DND-41 (cell line): ENCODE data around the gene NMNAT2.

Experiments
- ATAC-seq: fragments of 200-7000 bp; cut with Tn5 transposase; 3 replicates; pipeline ENCODE4 v1.9.1; 2021; ENCODE audit warnings: low read depth; ENCODE audit not compliant: insufficient read depth
- DNase-seq: peaks from one replicate; pipeline ENCODE4 v3.0.0-alpha.2; 2020
- H2AFZ ChIP-seq: 2 replicates; pipeline ENCODE4 v1.6.0; 2012; ENCODE audit warnings: low read depth, low read length
- H3K27ac ChIP-seq: 2 replicates; pipeline ENCODE4 v1.5.1; 2012; ENCODE audit warnings: low read length, inconsistent platforms
- H3K27me3 ChIP-seq: fragments of 200-600 bp; sonication (generic); 2 replicates; pipeline ENCODE4 v1.6.0; 2012; ENCODE audit warnings: low read length, mild to moderate bottlenecking, inconsistent platforms; ENCODE audit not compliant: insufficient read depth, poor library complexity
- H3K36me3 ChIP-seq: 2 replicates; pipeline ENCODE4 v1.5.1; 2012; ENCODE audit warnings: low read length, inconsistent platforms; ENCODE audit not compliant: insufficient read depth
- H3K4me1 ChIP-seq: 2 replicates; pipeline ENCODE4 v1.5.1; 2012; ENCODE audit warnings: mild to moderate bottlenecking, low read length; ENCODE audit not compliant: insufficient read depth
- H3K4me2 ChIP-seq: 2 replicates; pipeline ENCODE4 v1.6.0; 2012; ENCODE audit warnings: mild to moderate bottlenecking, moderate library complexity, low read length, inconsistent platforms; ENCODE audit not compliant: insufficient read depth
- H3K4me3 ChIP-seq, 2 experiments: fragments of 200-600 bp in 1 of 2; shearing (Covaris generic) in 1 of 2; 2 replicates each; pipeline ENCODE4 v1.5.1; 2012 to 2016; ENCODE audit warnings: inconsistent platforms in 2 of 2, low read length in 2 of 2, mild to moderate bottlenecking in 2 of 2, low read depth in 1 of 2, moderate library complexity in 1 of 2
- H3K79me2 ChIP-seq: 2 replicates; pipeline ENCODE4 v1.6.0; 2012; ENCODE audit warnings: low read length, inconsistent platforms; ENCODE audit not compliant: insufficient read depth
- H3K9ac ChIP-seq: 2 replicates; pipeline ENCODE4 v1.6.0; 2012; ENCODE audit warnings: low read depth, mild to moderate bottlenecking, inconsistent platforms, low read length, moderate library complexity
- H3K9me3 ChIP-seq: 2 replicates; pipeline ENCODE4 v1.5.1; 2012; ENCODE audit warnings: low read length, moderate library complexity, mild to moderate bottlenecking, inconsistent platforms; ENCODE audit not compliant: insufficient read depth, severe bottlenecking
- H4K20me1 ChIP-seq: 2 replicates; pipeline ENCODE4 v1.6.0; 2012; ENCODE audit warnings: low read length; ENCODE audit not compliant: insufficient read depth
- EZH2 ChIP-seq: IDR thresholded peaks from 3 replicates; pipeline ENCODE4 v1.6.1; 2012; ENCODE audit warnings: borderline replicate concordance, low read depth, mild to moderate bottlenecking, moderate library complexity, low read length, inconsistent platforms; ENCODE audit not compliant: severe bottlenecking
- TF ChIP-seq, protein P1 (sequence below): IDR thresholded peaks from 2 replicates; pipeline ENCODE4 v1.5.1; 2012; ENCODE audit warnings: borderline replicate concordance, low read length, moderate library complexity, mild to moderate bottlenecking; ENCODE audit not compliant: poor library complexity, severe bottlenecking; ENCODE audit errors: extremely low read depth

The NMNAT2 gene

GRCh38 chr1:183319051-183319450 is 99.1 kb downstream of the NMNAT2 start:
- Histone ChIP-seq H3K36me3 (no peaks in the 10 kb centered on the region), H3K4me1 (no peaks in the 10 kb centered on the region), H3K4me2 (no peak overlapping the region), H3K27me3 (peaks cover 11% of the 10 kb centered on the region), H2AFZ (no peak overlapping the region), H3K79me2 (no peaks in the 10 kb centered on the region), H3K9ac (no peak overlapping the region), H4K20me1 (no peaks in the 10 kb centered on the region), H3K27ac (no peak overlapping the region), H3K4me3 (no peak overlapping the region), H3K9me3 (no peaks in the 10 kb centered on the region)
- TF ChIP-seq EZH2, result no peak
- TF ChIP-seq, protein P1, sequence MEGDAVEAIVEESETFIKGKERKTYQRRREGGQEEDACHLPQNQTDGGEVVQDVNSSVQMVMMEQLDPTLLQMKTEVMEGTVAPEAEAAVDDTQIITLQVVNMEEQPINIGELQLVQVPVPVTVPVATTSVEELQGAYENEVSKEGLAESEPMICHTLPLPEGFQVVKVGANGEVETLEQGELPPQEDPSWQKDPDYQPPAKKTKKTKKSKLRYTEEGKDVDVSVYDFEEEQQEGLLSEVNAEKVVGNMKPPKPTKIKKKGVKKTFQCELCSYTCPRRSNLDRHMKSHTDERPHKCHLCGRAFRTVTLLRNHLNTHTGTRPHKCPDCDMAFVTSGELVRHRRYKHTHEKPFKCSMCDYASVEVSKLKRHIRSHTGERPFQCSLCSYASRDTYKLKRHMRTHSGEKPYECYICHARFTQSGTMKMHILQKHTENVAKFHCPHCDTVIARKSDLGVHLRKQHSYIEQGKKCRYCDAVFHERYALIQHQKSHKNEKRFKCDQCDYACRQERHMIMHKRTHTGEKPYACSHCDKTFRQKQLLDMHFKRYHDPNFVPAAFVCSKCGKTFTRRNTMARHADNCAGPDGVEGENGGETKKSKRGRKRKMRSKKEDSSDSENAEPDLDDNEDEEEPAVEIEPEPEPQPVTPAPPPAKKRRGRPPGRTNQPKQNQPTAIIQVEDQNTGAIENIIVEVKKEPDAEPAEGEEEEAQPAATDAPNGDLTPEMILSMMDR, result no peak
- ATAC-seq (no peak), DNase-seq (no peak)

DNA sequence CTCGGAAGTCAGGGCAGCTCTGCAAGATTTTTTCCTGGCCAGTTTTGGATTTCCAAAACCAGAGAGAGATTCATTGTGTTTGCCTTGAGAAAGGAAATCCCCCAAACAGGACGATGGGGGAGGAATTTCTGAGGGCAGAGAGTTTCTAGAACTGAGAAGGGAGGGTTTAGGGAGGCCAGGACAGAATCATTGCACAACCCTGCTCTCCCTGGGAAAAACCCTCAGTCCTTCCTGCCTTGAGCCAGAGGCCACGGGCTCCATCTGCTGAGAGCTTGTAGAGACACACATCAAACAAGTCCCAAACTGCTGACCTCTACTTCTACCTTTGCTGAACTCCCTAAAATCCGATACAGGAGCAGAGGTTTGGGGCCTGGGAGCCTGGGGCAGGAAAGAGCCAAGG is 99.7 kb downstream of the NMNAT2 start:
- Histone ChIP-seq H4K20me1 (no peaks in the 10 kb centered on the region), H3K9me3 (no peaks in the 10 kb centered on the region), H3K36me3 (no peaks in the 10 kb centered on the region), H3K79me2 (no peaks in the 10 kb centered on the region), H3K9ac (no peak overlapping the region), H2AFZ (no peak overlapping the region), H3K27ac (no peak overlapping the region), H3K4me2 (no peak overlapping the region), H3K4me3 (no peak overlapping the region), H3K27me3 (peaks cover 11% of the 10 kb centered on the region), H3K4me1 (no peaks in the 10 kb centered on the region)
- DNase-seq (no peak), ATAC-seq (no peak)
- TF ChIP-seq, protein P1, result no peak
- no peak for TF ChIP-seq EZH2

DNA sequence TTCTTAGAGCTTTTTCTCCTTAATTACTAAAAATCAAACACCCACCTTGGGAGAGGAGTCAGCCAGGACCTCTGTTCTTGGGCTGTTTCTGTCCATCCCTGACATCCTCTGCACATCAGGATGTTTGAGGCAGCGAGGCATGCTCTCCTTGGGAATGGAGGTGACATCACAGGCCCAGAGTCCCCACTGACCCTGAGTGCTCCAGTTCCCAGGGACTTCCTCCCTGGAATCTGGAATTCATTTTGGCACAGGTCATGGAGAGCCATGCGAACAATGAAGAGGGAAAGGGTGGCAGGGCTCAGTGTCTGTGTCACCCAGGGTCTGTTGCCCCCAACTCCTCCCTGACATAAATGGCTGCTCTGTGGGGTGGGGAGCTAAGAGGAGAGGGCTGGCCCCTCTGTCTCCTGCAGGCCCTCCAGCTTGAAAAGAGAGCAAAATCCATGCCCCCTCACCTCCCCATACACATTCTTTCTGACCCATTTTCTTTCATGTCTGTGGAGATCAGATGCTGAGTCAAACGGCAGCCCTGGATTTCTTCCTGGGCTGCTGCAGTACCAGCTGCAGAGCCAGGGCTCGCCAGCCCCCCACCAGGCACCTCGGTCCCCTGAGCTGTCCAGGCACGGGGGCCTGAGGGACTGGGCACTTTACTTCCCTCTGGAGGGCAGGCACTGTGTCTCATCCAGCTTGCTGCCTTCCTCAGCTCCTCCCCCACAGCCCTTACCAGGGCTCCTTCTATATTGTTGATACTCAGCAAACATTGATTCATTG is 102.0 kb downstream of the NMNAT2 start:
- Histone ChIP-seq H3K27ac (no peak overlapping the region), H3K36me3 (no peaks in the 10 kb centered on the region), H3K79me2 (no peaks in the 10 kb centered on the region)

More for the DNA sequence above, 102.0 kb downstream of the NMNAT2 start:
- H3K4me1 ChIP-seq, result no peaks in the 10 kb centered on the region
- no peak overlapping the region for H3K9ac ChIP-seq
- ATAC-seq (no peak), DNase-seq (no peak)
- no peaks in the 10 kb centered on the region for H3K9me3 ChIP-seq
- no peak overlapping the region for H3K4me3 ChIP-seq
- no peaks in the 10 kb centered on the region for H4K20me1 ChIP-seq
- no peak overlapping the region for H2AFZ ChIP-seq
- TF ChIP-seq, protein P1, result no peak
- TF ChIP-seq EZH2, result no peak
- no peak overlapping the region for H3K4me2 ChIP-seq
- peaks cover 11% of the 10 kb centered on the region for H3K27me3 ChIP-seq
